Left ventricle myocardium inferior (tissue), 1 donor: ENCODE data around the gene LDLRAD3. TPM values are rescaled to one million over a fixed set of nuclear protein-coding genes. Genes with fewer than 3 reads are reported as not detected.

Experiments used
- DNase-seq: peaks from one replicate; pipeline ENCODE4 v3.0.0-alpha.2; 2020
- H3K27ac ChIP-seq: fragments of 200-600 bp; replicated peaks from 2 replicates; pipeline ENCODE4 v1.8.0; 2021
- H3K27me3 ChIP-seq: fragments of 200-600 bp; 2 replicates; pipeline ENCODE4 v1.8.0; 2021; ENCODE audit warnings: low read depth
- H3K36me3 ChIP-seq: fragments of 200-600 bp; 2 replicates; pipeline ENCODE4 v1.8.0; 2021
- H3K4me1 ChIP-seq: fragments of 200-600 bp; 2 replicates; pipeline ENCODE4 v1.8.0; 2021
- H3K4me3 ChIP-seq: fragments of 200-600 bp; 2 replicates; pipeline ENCODE4 v1.8.0; 2021; ENCODE audit warnings: mild to moderate bottlenecking, moderate library complexity
- H3K9me3 ChIP-seq: fragments of 200-600 bp; replicated peaks from 2 replicates; pipeline ENCODE4 v1.8.0; 2021
- CTCF ChIP-seq: fragments of 200-600 bp; IDR thresholded peaks from 2 replicates; pipeline ENCODE4 v1.8.0; 2021; ENCODE audit warnings: antibody characterized with exemption, mild to moderate bottlenecking, borderline replicate concordance
- intact Hi-C: fragments of 100-400 bp; cut with micrococcal nuclease; formaldehyde crosslinking; loops from one replicate; pipeline ENCODE4 v1.11.0; 2022
- total RNA-seq: library from RNA; stranded (reverse); fragmentation: NEBNext Ultra II Directional; extraction: Animal tissue kit (Norgen Biotek cat#: 25700); gene quantifications from one replicate; pipeline ENCODE4 v1.2.1, GENCODE V29; 2021
- donor health status: DM: no; HTN: yes; CAD: no; lungs with severe emphysema.

The LDLRAD3 gene
- total RNA-seq, 1 donor from 2014 or later = 1.0 TPM

- intact Hi-C loops = no loop called here
- no peak for TF ChIP-seq CTCF
- Histone ChIP-seq H3K27ac (no peak overlapping the region), H3K9me3 (peaks cover 10% of the 10 kb centered on the region), H3K27me3 (peaks cover 6% of the 10 kb centered on the region), H3K4me3 (no peak overlapping the region), H3K4me1 (peaks cover 11% of the 10 kb centered on the region), H3K36me3 (no peaks in the 10 kb centered on the region)
- no peak for DNase-seq
Observed at GRCh38 chr11:35934271-35934670, 9.6 kb upstream of the LDLRAD3 start.

GRCh38 chr11:35934981-35935380 lies 8.9 kb upstream of the LDLRAD3 start:
- no peak overlapping the region for H3K27ac ChIP-seq
- no peak for TF ChIP-seq CTCF
- intact Hi-C loops = no loop called here
- peaks cover under 1% of the 10 kb centered on the region for H3K27me3 ChIP-seq
- H3K4me1 ChIP-seq = peaks cover 11% of the 10 kb centered on the region
- no peaks in the 10 kb centered on the region for H3K36me3 ChIP-seq
- peaks cover 10% of the 10 kb centered on the region for H3K9me3 ChIP-seq
- no peak overlapping the region for H3K4me3 ChIP-seq
- no peak for DNase-seq

GRCh38 chr11:35935390-35935789 lies 8.5 kb upstream of the LDLRAD3 start:
- no peaks in the 10 kb centered on the region for H3K36me3 ChIP-seq
- no peak for TF ChIP-seq CTCF

GRCh38 chr11:35937111-35937510 lies 6.8 kb upstream of the LDLRAD3 start:
- peaks cover 5% of the 10 kb centered on the region for H3K9me3 ChIP-seq
- H3K27me3 ChIP-seq = peaks cover 16% of the 10 kb centered on the region
- no peak overlapping the region for H3K27ac ChIP-seq
- no peak overlapping the region for H3K4me3 ChIP-seq
- intact Hi-C loops = no loop called here
- no peak for TF ChIP-seq CTCF
- no peaks in the 10 kb centered on the region for H3K36me3 ChIP-seq
- H3K4me1 ChIP-seq = peaks cover 11% of the 10 kb centered on the region
- DNase-seq = no peak

More at GRCh38 chr11:35935390-35935789, 8.5 kb upstream of the LDLRAD3 start:
- H3K9me3 ChIP-seq = peaks cover 10% of the 10 kb centered on the region
- DNase-seq = no peak
- no peak overlapping the region for H3K4me3 ChIP-seq
- H3K4me1 ChIP-seq = peaks cover 11% of the 10 kb centered on the region
- intact Hi-C loops = no loop called here
- peaks cover 1% of the 10 kb centered on the region for H3K27me3 ChIP-seq
- H3K27ac ChIP-seq = no peak overlapping the region

GRCh38 chr11:35937700-35938099 lies 6.2 kb upstream of the LDLRAD3 start:
- Histone ChIP-seq H3K27ac (no peak overlapping the region), H3K4me1 (peaks cover 11% of the 10 kb centered on the region), H3K27me3 (peaks cover 22% of the 10 kb centered on the region), H3K9me3 (no peaks in the 10 kb centered on the region), H3K4me3 (no peak overlapping the region), H3K36me3 (no peaks in the 10 kb centered on the region)
- no peak for TF ChIP-seq CTCF
- intact Hi-C loops = no loop called here
- no peak for DNase-seq

- Histone ChIP-seq H3K4me3 (no peak overlapping the region), H3K9me3 (no peaks in the 10 kb centered on the region), H3K27me3 (peaks cover 26% of the 10 kb centered on the region), H3K36me3 (no peaks in the 10 kb centered on the region), H3K4me1 (peaks cover 14% of the 10 kb centered on the region), H3K27ac (no peak overlapping the region)
- TF ChIP-seq CTCF = no peak
- intact Hi-C loops = no loop called here
- no peak for DNase-seq
Observed at GRCh38 chr11:35938231-35938630, 5.6 kb upstream of the LDLRAD3 start.
